Muscle layer of duodenum (tissue), 2 donors: ENCODE measurements around the gene TAS1R1.
"Not testable (repeated sequence)": the region's sequence is repeated elsewhere in the genome, so short reads cannot be mapped to it uniquely, and the experiment has no call there.

Experiments used
- H3K27ac ChIP-seq: one replicate; pipeline ENCODE4 v1.7.0; 2013; ENCODE audit warnings: mild to moderate bottlenecking, low read length
- H3K27me3 ChIP-seq: one replicate; pipeline ENCODE4 v1.7.0; 2013; ENCODE audit warnings: low read depth, mild to moderate bottlenecking, control low read depth, low read length
- H3K36me3 ChIP-seq, 2 donors: one replicate each; pipeline ENCODE4 v1.7.0; 2013; ENCODE audit warnings: low read length in 2 of 2, control low read depth in 1 of 2, mild to moderate bottlenecking in 1 of 2; ENCODE audit not compliant: insufficient read depth in 2 of 2, control insufficient read depth in 1 of 2
- H3K4me1 ChIP-seq, 2 donors: one replicate each; pipeline ENCODE4 v1.7.0; 2013; ENCODE audit warnings: low read length in 2 of 2, mild to moderate bottlenecking in 2 of 2, control low read depth in 1 of 2, moderate library complexity in 1 of 2; ENCODE audit not compliant: insufficient read depth in 2 of 2, control insufficient read depth in 1 of 2
- H3K4me3 ChIP-seq, 2 donors: one replicate each; pipeline ENCODE4 v1.7.0; 2013; ENCODE audit warnings: low read length in 2 of 2, low read depth in 1 of 2, mild to moderate bottlenecking in 1 of 2
- H3K9me3 ChIP-seq, 2 donors: one replicate each; pipeline ENCODE4 v1.7.0; 2013; ENCODE audit warnings: low read length in 2 of 2, control low read depth in 1 of 2, mild to moderate bottlenecking in 1 of 2; ENCODE audit not compliant: control insufficient read depth in 1 of 2
- donor health status: healthy.

The TAS1R1 gene

DNA sequence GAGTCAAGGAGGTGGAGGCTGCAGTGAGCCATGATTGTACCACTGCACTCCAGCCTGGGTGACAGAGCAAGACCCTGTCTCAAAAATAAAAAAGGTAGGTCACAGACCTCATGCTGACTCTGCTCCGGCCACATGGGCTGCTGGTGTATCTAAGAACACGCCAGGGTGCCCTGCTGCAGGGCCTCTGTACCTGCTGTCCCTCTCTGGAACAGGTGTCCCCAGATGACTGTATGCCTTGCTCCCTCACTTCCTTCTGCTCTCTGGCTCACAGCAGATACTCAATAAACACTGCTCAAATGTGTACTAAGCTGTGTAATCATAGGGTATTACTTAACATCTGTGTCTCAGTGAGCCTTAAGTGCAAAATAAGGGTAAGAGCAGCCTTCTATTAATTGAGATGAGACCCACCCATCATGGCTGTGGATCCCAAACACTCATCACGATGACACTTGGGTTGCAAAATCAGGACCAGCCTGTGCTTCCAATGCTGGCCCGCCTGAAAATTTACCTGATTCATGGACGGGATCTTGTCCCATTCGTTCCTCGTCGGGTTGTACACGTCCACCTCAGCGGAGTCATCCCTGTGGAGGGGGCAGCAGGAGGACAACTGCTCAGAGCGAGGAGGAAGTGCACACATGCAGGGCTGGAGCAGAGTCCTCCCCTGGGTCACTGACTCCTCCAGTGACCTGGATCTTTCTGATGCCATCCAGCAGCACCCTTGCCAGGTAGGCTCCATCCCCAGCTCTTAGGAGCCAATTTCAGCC is 40.1 kb downstream of the TAS1R1 start:
- Histone ChIP-seq H3K36me3 (peaks cover 52 to 86% of the 10 kb centered on the region in 2 donors), H3K27ac (no peak overlapping the region), H3K4me1 (peaks cover 10 to 41% of the 10 kb centered on the region in 2 donors)

DNA sequence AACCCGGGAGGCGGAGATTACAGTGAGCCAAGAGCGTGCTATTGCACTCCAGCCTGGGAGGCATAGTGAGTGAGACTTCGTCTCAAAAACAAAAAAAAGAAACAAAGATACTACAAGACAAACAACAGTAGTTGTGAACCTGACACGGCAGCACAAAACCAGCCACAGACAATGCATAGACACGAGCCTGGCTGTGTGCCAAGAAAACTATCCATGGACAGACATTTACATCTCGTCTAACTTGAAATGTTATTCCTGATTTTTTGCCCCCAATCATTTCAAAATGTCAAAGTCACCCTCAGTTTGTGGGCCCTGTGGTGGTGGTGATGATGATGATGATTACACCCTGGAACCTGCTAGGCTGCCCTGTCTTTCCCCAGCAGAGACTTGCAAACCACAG is 41.2 kb downstream of the TAS1R1 start:
- no peak overlapping the region for H3K27ac ChIP-seq
- H3K36me3 ChIP-seq, result peaks cover 48 to 79% of the 10 kb centered on the region in 2 donors
- H3K4me1 ChIP-seq, result peaks cover 10 to 45% of the 10 kb centered on the region in 2 donors
- no peaks in the 10 kb centered on the region for H3K9me3 ChIP-seq
- peak overlapping the region in 1 of 2 donors; percentile 43 for H3K4me3 ChIP-seq
- no peaks in the 10 kb centered on the region for H3K27me3 ChIP-seq

More for the DNA sequence above, 40.1 kb downstream of the TAS1R1 start:
- Histone ChIP-seq H3K9me3 (no peaks in the 10 kb centered on the region), H3K27me3 (no peaks in the 10 kb centered on the region), H3K4me3 (no peak overlapping the region)

DNA sequence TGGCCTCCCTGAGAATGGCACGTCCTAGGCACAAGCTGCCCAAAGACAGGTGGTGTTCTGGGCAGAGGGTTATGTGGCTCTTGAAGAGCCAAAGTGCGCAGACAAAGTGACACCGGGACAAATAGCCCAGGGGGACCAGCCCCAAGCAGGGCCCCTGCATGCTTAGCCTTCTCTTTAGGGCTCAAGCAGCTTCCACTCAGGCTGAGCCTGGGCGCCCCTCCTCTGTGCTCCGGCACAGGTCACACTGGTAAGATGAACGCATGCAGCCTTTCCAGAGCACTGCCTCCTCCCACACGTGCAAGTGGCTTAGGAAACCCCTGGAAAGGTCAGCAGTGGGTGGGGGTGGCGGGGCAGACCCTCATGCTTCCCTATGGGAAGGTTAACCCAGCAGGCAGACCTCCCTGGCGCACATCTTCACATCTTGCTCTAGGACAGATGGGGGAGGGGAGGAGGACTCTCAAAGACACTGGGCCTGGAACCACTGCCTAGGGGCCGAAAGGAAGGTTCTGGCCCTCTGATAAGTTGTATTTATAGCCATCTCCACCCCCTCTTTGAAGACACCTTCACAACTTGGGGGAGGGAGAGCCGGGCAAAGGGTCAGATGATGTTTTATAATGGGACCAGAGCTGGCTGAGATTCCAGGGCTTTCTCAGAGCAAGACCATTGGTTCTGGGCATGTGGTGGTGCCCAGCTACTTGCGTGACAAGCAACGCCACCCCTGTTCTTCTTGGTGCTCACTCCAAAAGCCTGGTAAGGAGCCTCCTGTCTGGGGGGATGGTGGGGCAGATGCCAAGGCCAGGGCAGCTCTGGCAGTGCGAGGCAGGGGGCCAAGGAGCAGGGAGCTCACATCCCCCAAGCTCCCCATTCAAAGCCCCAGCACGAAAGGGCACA is 42.0 kb downstream of the TAS1R1 start:
- peak overlapping the region in 1 of 2 donors; percentile 43 for H3K4me3 ChIP-seq
- H3K27ac ChIP-seq, result no peak overlapping the region
- peaks cover 44 to 79% of the 10 kb centered on the region in 2 donors for H3K36me3 ChIP-seq
- H3K4me1 ChIP-seq, result peaks cover 10 to 45% of the 10 kb centered on the region in 2 donors
- H3K27me3 ChIP-seq, result no peaks in the 10 kb centered on the region
- H3K9me3 ChIP-seq, result no peaks in the 10 kb centered on the region

DNA sequence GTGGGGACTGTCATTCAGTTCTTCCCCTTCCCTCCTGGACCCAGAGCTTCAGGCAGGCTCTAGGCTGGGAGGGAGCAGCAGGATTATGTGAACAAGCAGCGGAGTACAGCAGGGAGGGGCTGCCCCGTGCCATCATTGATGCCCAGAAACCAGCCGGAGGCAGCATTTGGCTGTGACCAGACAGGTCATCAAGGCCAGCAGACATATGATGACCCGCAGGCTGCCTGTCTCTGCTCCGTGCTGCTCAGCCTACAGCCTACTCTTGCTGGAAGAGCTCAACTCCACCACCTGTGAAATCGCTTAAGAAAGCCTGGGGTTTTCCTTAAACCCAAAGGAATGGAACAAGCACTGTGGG is 42.6 kb downstream of the TAS1R1 start:
- Histone ChIP-seq H3K27ac (no peak overlapping the region), H3K4me3 (no peak overlapping the region), H3K4me1 (peaks cover 10 to 45% of the 10 kb centered on the region in 2 donors), H3K36me3 (peaks cover 38 to 74% of the 10 kb centered on the region in 2 donors), H3K9me3 (no peaks in the 10 kb centered on the region), H3K27me3 (no peaks in the 10 kb centered on the region)

DNA sequence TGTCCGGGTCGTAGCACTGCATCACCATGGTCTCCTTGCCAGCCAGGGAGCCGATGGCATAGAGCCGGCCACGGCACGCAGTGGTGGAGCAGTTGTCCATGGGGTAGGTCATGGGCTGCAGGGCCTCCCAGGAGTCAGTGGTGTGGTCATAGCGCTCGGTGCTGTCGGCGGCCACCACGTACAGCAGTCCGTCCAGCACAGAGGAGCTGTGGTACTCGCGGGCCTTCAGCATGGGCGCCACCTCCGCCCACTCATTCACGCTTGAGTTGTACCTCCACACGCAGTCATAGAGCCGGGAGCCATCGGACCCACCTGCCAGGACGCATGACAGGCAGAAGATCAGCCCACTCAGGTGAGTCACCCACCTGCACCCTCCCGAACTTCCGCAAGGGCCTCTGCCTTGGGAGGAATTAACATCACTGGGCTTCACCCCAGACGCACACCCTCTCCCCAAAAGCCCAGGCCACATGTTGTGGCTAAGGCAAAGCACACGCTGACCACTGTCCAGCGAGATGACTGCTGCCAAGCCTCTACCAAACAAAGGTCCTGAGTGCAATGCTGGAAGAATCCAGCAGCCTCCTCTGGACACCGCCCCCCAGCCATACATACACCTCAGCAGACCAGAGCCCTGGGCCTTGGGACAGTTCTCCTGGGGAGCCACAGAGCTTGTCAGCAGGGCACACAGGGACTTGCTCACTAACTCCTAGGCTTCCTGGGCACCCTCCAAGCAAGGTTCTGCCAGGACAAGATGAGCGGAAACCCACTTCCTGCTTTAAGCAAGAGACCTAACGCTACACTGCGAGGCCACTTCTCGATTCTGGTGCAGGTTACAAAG is 44.3 kb downstream of the TAS1R1 start:
- Histone ChIP-seq H3K4me1 (peaks cover 19 to 52% of the 10 kb centered on the region in 2 donors), H3K27ac (peak overlapping the region; percentile 51), H3K27me3 (no peaks in the 10 kb centered on the region), H3K36me3 (peaks cover 22 to 71% of the 10 kb centered on the region in 2 donors), H3K9me3 (no peaks in the 10 kb centered on the region), H3K4me3 (peak overlapping the region; percentile 52 to 55)

DNA sequence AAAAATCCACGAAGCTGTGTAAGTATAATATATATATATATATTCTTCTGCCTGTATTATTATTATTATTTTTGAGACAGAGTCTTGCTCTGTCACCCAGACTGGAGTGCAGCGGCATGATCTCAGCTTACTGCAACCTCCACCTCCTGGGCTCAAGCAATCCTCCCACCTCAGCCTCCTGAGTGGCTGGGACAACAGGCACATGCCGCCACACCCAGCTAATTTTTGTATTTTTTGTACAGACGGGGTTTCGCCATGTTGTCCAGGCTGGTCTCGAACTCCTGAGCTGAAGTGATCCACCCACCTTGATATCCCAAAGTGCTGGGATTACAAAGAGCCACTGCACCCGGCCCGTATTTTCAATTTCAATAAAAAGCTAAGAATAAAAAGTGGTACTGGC is 44.9 kb downstream of the TAS1R1 start:
- Histone ChIP-seq H3K4me3 (peak overlapping the region; percentile 86 to 99), H3K36me3 (peaks cover 21 to 64% of the 10 kb centered on the region in 2 donors), H3K4me1 (peaks cover 21 to 58% of the 10 kb centered on the region in 2 donors)
- H3K9me3 ChIP-seq, H3K27ac ChIP-seq, H3K27me3 ChIP-seq: not testable (repeated sequence)

DNA sequence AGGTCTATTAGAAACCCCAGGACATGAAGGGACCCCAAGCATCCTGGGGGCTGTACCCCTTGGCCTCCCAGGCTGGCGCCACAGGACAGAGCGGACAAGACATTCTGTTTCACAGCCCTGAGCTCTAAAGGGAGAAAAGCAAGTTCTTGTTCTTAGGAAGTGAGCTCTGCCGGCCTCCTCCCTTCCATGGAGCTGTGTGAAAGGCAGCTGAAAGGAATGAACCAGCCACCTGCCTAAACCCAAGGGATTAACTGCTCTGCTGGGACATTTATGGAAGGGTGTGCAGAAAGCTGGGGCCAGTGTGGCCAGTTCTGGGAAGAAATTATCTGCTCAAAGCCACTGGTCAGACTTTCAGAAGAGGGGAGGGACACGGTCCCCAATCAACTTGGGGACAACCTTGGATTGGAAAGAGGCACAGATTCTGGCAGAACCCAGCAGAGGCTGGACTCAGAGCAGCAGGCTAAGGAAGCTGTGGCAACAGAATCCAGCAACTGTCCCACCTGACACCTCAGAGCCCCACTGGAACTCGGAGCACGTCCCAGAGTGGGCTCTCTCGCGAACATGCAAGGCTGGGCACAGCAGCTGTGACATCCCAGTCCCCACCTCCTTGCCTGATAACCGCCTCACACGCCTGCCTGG is 45.4 kb downstream of the TAS1R1 start:
- peak overlapping the region; percentile 86 to 99 for H3K4me3 ChIP-seq
- peaks cover 16 to 59% of the 10 kb centered on the region in 2 donors for H3K36me3 ChIP-seq
- H3K4me1 ChIP-seq, result peaks cover 21 to 63% of the 10 kb centered on the region in 2 donors
- H3K27ac ChIP-seq, result peak overlapping the region; percentile 88
- no peaks in the 10 kb centered on the region for H3K27me3 ChIP-seq
- H3K9me3 ChIP-seq, result no peaks in the 10 kb centered on the region

DNA sequence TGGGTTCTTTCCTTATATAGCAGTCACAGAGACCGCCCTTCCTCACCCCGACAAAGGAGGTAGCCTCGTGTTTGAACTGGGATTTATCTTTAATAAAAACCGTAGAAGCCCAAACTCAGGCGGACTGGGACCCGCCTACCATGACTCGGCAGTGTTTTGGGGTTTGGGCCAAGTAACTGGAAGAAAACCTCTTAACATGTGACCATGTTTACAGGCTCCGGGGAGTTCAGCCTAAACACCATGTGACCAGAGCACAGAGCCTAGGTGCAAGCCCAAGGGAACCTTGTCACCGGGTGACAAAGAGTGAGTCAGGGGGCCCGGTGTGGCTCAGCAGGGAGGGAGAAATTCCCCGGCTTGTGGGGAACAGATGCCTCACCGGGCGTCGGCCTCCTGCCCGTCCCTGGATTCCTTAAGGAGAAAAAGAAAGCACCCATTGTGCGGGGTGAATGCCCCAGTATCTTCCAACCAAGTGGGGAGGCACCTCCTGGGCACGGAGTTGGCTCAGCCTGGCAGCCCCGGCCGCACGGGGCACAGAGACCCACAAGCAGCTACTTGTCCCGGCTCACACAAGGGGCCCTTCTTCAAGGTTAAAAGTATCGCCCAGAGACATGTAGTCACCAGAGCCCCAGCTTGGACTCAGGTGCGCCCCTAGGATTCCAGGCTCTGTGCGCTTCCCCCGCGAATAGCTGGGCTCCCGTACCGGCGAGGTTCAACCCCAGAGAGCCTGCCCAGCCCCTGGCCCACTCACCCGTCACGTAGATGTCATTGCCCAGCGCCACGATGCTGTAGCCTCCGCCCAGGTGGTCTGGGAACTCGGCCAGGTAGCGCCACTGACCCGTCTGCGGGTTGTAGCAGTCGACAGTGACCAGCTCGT is 46.2 kb downstream of the TAS1R1 start:
- Histone ChIP-seq H3K27ac (peak overlapping the region; percentile 88), H3K36me3 (peaks cover 14 to 53% of the 10 kb centered on the region in 2 donors), H3K4me3 (peak overlapping the region; percentile 86 to 99), H3K27me3 (no peaks in the 10 kb centered on the region), H3K4me1 (peaks cover 21 to 57% of the 10 kb centered on the region in 2 donors), H3K9me3 (no peaks in the 10 kb centered on the region)

DNA sequence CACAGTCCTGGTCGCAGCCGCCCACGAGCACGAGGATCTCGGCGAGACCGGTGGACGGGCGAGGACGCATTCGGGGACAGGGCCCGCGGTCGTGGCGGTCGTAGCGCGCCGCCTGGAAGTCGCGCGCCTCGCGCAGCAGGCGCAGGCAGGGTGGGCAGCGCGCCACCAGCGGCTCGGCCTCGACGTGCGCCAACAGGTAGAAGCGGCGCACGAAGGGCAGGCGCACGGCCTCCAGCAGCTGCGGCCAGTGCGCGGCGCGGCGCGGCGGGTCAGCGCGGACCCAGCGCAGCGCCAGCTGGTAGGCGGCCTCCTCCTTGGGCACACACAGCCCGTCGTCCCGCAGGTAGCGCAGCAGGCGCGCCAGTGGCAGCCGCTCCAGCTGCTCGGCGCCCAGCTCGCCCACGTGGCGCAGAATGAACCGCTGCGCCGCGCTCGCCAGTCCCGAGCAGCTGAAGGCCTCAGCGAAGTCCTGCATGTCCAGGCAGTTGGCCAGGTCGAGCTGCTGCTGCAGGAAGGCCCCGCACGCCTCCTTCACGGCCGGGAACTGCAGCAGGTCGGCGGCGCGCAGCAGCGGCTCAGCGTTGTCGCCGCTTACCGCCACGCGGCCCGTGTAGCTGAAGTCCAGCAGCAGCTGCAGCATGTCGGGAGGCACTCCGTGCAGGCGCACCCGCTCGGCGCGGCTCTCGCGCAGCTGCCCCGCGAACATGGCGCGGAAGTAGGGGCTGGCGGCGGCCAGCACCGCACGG is 47.0 kb downstream of the TAS1R1 start:
- peaks cover 14 to 49% of the 10 kb centered on the region in 2 donors for H3K4me1 ChIP-seq
- no peaks in the 10 kb centered on the region for H3K9me3 ChIP-seq
- peaks cover 9 to 48% of the 10 kb centered on the region in 2 donors for H3K36me3 ChIP-seq
- H3K4me3 ChIP-seq, result peak overlapping the region; percentile 86 to 99
- H3K27me3 ChIP-seq, result no peaks in the 10 kb centered on the region
- H3K27ac ChIP-seq, result peak overlapping the region; percentile 88
